T-helper 1 cell treated with Interleukin-12 subunit alpha and Interleukin-12 subunit beta and Interleukin-4 antibody, amounts not matched to agents 30 μg/mL and 1 μg/mL, for 36 hours (primary cell): ENCODE data around the gene MCHR1.
A peak's percentile ranks its signal among the peaks of the same experiment; 100 is the strongest.
"Not testable (repeated sequence)": the region's sequence is repeated elsewhere in the genome, so short reads cannot be mapped to it uniquely, and the experiment has no call there.

Experiments used
- H3K27ac Mint-ChIP-seq: one replicate; pipeline ENCODE4 v1.8.0; 2021; ENCODE audit warnings: mild to moderate bottlenecking, mixed read lengths
- H3K27me3 Mint-ChIP-seq: one replicate; pipeline ENCODE4 v1.8.0; 2021; ENCODE audit warnings: low read depth, mixed read lengths
- H3K36me3 Mint-ChIP-seq: one replicate; pipeline ENCODE4 v1.8.0; 2021; ENCODE audit warnings: low read depth, mixed read lengths
- H3K4me1 Mint-ChIP-seq: one replicate; pipeline ENCODE4 v1.8.0; 2021; ENCODE audit warnings: low read depth, mixed read lengths
- H3K4me3 Mint-ChIP-seq: one replicate; pipeline ENCODE4 v1.8.0; 2021; ENCODE audit warnings: mild to moderate bottlenecking, moderate library complexity, mixed read lengths
- H3K9me3 Mint-ChIP-seq: one replicate; pipeline ENCODE4 v1.8.0; 2021; ENCODE audit warnings: mixed read lengths

Gene MCHR1

DNA sequence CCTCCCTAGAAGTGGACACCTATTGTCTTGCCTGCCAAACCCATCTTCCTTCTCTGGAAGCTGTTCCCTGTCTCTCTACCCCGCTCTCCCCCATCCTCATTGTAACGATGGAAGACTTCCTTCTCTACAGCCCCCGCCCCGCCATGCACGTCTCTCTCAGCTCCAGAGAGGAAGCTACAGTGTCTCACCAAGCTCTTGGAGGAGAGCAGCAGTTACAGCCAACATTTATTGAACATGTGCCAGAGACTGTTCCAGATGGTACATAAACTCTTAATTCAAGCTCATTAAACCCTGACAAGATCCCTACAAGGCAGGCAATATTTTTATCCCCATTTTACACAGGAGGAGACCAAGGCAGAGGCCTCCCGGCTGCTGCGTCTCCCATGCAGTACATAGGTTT lies 15.1 kb downstream of the MCHR1 start:
- Mint-ChIP-seq H3K36me3 (no peaks in the 10 kb centered on the region), H3K27me3 (peaks cover 11% of the 10 kb centered on the region), H3K4me1 (peaks cover 2% of the 10 kb centered on the region), H3K27ac (no peak overlapping the region), H3K9me3 (no peaks in the 10 kb centered on the region), H3K4me3 (no peak overlapping the region)

DNA sequence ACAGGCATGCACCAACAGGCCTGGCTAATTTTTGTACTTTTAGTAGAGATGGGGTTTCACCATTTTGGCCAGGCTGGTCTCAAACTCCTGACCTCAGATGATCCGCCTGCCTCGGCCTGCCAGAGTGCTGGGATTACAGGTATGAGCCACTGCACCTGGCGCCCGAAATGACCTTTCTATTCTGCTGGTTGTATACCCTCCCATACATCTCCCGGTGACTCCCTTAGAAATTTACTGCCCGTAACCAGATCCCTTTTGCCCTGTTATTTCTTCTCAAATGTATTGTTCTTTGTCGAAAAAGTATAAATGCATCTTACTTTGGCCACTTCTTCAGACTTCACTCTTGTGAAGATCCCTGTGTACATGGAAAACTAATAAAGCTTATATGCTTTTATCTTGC lies 22.0 kb downstream of the MCHR1 start:
- peaks cover 8% of the 10 kb centered on the region for H3K27me3 Mint-ChIP-seq
- H3K36me3 Mint-ChIP-seq, result no peaks in the 10 kb centered on the region
- no peak overlapping the region for H3K4me3 Mint-ChIP-seq
- H3K4me1 Mint-ChIP-seq, result peaks cover 1% of the 10 kb centered on the region
- H3K27ac Mint-ChIP-seq, result no peak overlapping the region
- no peaks in the 10 kb centered on the region for H3K9me3 Mint-ChIP-seq

DNA sequence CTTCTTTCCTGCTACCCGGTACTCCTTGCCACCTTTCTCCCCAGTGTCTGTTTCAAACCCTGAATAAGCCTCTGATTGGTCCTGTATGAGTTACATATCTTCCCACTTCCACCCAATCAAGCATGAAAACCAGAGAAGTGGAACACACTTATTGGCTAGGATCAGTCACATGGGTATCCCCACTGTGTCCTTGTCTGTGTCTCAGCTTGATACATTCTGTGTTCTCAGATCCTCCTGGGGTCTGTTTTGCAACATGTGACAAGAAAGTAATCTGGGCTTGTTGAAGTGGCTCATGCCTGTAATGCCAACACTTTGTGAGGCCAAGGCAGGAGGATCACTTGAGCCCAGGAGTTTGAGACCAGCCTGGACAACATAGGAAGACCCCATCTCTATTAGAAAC lies 23.9 kb downstream of the MCHR1 start:
- Mint-ChIP-seq H3K4me3 (no peak overlapping the region), H3K4me1 (peaks cover 1% of the 10 kb centered on the region), H3K9me3 (no peaks in the 10 kb centered on the region), H3K27ac (no peak overlapping the region), H3K27me3 (peaks cover 1% of the 10 kb centered on the region), H3K36me3 (no peaks in the 10 kb centered on the region)

DNA sequence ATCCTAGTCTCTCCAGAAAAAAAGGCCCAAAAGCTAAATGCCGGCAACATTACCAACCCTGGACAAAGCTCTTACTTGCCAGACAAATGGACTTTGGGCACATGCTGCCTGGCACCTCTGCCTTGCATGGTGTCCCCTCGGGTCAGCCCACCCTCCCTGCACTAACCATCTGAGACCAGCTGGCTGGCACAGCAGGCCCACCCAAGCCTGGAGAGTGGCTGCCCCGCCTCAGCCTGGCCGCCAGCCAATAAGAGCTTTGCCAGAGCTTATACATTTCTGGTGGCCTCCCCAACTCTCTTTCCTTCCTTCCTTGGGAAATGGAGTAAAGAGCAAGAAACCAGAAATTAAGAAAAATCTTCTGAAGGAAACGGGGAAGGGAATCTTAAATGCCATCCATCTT lies 24.5 kb downstream of the MCHR1 start:
- H3K27ac Mint-ChIP-seq, result no peak overlapping the region
- no peaks in the 10 kb centered on the region for H3K27me3 Mint-ChIP-seq
- H3K36me3 Mint-ChIP-seq, result no peaks in the 10 kb centered on the region
- H3K4me1 Mint-ChIP-seq, result peaks cover 1% of the 10 kb centered on the region
- H3K9me3 Mint-ChIP-seq, result no peaks in the 10 kb centered on the region
- no peak overlapping the region for H3K4me3 Mint-ChIP-seq

DNA sequence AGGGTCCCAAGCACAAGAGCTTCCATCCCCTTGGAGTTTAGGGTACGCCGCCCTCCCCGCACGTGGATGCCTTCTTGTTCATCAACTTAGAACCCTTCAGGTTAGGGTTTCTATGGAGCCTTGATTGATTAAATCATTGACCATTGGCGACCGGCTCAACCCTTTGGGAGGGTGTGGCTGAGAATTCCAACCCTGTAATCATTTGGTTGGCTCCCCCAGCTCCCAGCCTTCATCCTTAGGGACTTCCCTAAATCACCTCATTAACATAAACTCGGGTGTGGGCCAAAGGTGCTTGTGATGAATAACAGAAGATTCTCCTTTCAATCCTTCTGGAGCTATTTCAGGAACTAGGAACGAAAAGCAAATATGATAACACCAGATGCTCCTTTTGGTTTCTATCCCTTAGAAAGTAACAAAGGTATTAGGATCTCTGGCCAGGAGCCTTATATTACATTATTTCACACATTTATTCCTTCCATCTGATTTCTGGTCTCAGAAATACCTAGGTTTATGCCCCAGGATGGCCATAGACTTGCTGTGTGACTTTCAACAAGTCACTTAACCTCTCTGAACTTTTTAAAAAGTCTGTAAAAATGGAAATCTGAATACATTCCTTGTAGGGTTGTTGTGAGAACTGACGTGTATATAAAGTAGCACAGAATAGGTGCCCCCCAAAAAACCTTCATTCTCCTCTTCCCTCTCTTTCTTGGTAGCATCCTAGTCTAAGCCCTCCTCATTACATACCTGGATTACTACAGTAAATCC lies 26.8 kb downstream of the MCHR1 start:
- peaks cover 5% of the 10 kb centered on the region for H3K4me1 Mint-ChIP-seq
- H3K4me3 Mint-ChIP-seq, result no peak overlapping the region
- no peaks in the 10 kb centered on the region for H3K27me3 Mint-ChIP-seq
- H3K27ac Mint-ChIP-seq, result no peak overlapping the region
- no peaks in the 10 kb centered on the region for H3K9me3 Mint-ChIP-seq
- no peaks in the 10 kb centered on the region for H3K36me3 Mint-ChIP-seq

DNA sequence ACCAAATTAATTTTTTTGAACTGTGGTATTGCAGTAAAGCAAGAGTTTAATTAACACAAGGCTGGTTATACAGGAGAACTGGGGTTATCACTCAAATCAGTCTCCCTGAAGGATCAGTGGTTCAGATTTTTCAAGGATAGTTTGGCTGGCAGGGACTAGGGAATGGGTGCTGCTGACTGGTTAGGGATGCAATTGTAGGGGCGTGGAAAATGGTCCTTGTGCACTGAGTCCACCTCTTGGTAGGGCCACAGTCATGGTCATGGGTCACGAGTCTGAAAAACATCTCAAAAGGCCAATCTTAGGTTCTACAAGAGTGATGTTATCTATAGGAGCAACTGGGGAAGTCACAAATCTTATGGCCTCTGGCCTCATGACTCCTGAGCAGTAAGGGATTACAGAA lies 27.9 kb downstream of the MCHR1 start:
- peaks cover 8% of the 10 kb centered on the region for H3K4me1 Mint-ChIP-seq
- peaks cover 4% of the 10 kb centered on the region for H3K27me3 Mint-ChIP-seq
- H3K27ac Mint-ChIP-seq, result no peak overlapping the region
- no peaks in the 10 kb centered on the region for H3K9me3 Mint-ChIP-seq
- no peaks in the 10 kb centered on the region for H3K36me3 Mint-ChIP-seq
- no peak overlapping the region for H3K4me3 Mint-ChIP-seq

DNA sequence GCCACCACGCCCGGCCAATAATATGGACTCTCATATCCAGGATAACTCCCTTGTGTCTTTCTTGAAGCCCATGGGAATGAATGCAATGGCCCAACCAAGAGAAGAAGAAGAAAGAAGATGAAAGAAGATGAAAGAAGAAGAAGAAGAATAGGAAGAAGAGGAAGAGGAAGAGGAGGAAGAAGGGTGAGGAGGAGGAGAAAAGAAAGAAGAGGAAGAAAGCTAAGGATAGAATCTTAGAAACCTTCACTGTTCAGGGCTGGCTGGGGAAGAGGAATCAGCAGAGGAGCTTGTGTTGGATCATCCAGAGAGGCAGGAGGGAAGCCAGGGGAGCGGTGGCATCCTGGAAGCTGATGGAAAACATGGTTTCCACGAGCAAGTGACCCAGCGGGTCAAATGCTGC lies 28.9 kb downstream of the MCHR1 start:
- Mint-ChIP-seq H3K27ac (no peak overlapping the region), H3K4me1 (peaks cover 8% of the 10 kb centered on the region), H3K36me3 (no peaks in the 10 kb centered on the region), H3K4me3 (no peak overlapping the region), H3K27me3 (peaks cover 4% of the 10 kb centered on the region), H3K9me3 (no peaks in the 10 kb centered on the region)

DNA sequence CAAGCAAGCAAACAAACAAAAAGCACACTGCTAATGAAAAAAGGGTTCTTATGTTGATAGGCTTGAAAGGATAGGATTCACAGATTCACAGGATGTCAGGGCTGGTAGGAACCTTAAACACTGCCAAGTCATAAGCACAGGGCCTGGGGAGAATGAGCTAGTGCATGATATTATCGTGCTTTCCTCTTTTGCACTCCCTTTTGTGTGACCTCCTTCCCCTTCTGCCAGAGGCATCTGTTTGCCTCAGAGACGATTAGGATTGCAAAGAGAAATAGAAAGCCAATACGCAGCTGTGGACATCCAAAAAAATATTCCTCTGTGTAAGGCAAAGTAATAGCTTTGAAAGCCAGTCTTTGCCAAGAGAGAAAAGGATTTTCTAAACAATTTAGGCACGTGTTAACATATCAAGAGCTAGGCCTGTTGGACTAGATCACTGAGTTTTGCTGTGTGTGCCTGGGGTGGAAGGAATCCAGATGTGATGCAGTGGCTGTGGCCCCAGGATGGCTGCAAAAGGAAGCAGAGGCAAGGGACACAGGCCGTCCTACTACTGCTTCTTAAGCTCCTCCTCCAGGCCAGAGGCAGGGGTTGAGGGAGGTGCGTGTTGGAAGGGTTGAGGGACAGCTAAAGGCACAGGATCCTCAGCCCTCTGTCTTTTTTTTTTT lies 30.6 kb downstream of the MCHR1 start:
- H3K4me1 Mint-ChIP-seq, result peaks cover 8% of the 10 kb centered on the region
- H3K27me3 Mint-ChIP-seq, result peaks cover 9% of the 10 kb centered on the region
- no peaks in the 10 kb centered on the region for H3K9me3 Mint-ChIP-seq
- H3K36me3 Mint-ChIP-seq, result no peaks in the 10 kb centered on the region
- H3K27ac Mint-ChIP-seq, result no peak overlapping the region
- H3K4me3 Mint-ChIP-seq, result peak overlapping the region; percentile 11

DNA sequence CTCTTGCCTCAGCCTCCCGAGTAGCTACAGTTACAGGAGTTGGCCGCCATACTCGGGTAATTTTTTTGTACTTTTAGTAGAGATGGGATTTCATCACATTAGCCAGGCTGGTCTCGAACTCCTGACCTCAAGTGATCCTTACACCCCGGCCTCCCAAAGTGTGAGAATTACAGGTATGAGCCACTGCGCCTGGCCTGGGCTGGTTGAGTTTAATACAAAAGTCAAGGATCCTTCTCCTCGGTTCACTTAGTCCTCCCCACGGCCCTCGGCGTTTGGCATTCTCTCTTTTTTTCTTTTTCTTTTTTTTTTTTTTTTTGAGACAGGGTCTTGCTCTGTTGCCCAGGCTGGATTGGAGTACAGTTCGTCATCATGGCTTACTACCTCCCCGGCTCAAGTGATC lies 33.0 kb downstream of the MCHR1 start:
- H3K4me3 Mint-ChIP-seq, result no peak overlapping the region
- H3K36me3 Mint-ChIP-seq, result no peaks in the 10 kb centered on the region
- H3K4me1 Mint-ChIP-seq, result peaks cover 8% of the 10 kb centered on the region
- no peaks in the 10 kb centered on the region for H3K9me3 Mint-ChIP-seq
- no peak overlapping the region for H3K27ac Mint-ChIP-seq
- H3K27me3 Mint-ChIP-seq, result peaks cover 12% of the 10 kb centered on the region

DNA sequence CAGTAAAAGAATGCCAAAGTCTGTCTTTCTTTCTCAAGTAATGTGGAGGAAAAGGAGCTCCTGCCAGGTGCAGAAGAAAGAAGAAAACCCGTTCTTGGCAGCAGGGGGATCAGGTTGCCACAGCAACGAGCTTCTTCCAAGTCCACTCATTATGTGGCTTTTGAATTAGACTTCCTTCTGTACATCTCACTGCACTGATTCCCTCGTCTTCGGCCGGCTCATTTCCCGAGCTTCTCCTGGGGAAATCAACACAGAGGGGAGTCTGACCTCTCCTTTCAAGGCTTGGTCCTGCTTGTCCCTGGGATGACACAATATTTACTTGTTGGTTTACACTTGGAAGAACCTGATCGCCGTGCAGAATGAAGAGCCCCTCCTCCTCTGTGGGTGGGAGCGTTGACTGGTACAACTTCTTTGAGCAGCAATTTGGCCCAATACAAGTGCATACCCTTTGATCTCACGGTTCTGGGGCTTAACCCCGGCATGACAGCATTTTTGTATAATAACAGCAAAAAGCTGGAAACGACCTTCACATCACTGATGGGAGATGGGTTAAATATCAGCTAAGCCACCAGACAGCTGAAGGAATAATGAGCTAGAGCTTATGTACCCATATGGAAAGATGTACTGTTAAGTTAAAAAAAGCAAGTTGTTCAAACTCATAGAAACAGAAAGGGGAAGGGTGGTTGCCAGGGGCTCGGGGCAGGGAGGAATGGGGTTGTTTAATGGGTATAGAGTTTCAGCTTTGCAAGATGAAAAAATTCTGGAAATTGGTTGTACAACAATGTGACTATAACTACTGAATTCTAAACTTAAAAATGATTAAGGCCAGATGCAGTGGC lies 35.4 kb downstream of the MCHR1 start:
- H3K4me3 Mint-ChIP-seq, result no peak overlapping the region
- H3K27me3 Mint-ChIP-seq, result peaks cover 12% of the 10 kb centered on the region
- no peaks in the 10 kb centered on the region for H3K36me3 Mint-ChIP-seq
- H3K4me1 Mint-ChIP-seq, result peaks cover 10% of the 10 kb centered on the region
- H3K9me3 Mint-ChIP-seq, result no peaks in the 10 kb centered on the region
- no peak overlapping the region for H3K27ac Mint-ChIP-seq

DNA sequence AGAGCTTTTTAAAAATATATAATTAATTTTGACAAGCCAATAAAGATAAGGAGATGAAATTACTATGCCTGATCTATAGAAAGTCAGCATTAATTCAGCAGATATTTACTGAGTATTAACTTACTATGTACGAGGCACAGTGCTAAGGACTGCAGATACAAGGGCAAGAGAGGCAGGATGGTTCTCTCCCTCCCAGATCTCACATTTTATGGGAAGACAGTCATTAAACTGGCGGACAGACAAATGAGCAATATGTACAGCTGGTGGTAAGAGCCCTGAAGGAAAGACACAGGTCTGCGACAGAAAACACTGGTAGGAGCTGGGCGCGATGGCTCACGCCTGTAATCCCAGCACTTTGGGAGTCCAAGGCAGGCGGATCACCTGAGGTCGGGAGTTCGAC lies 36.8 kb downstream of the MCHR1 start:
- Mint-ChIP-seq H3K27ac (no peak overlapping the region), H3K36me3 (no peaks in the 10 kb centered on the region), H3K9me3 (no peaks in the 10 kb centered on the region), H3K4me3 (no peak overlapping the region), H3K4me1 (peaks cover 9% of the 10 kb centered on the region), H3K27me3 (peaks cover 12% of the 10 kb centered on the region)

DNA sequence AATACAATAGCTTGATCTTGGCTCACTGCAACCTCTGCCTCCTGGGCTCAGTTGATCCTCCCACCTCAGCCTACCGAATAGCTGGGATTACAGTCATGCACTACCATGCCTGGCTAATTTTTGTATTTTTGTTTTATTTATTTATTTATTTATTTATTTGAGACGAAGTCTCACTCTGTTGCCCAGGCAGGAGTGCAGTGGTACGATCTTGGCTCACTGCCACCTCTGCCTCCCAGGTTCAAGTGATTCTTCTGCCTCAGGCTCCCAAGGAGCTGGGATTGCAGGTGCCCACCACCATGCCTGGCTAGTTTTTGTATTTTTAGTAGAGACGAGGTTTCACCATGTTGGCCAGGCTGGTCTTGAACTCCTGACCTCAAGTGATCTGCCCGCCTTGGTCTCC lies 38.4 kb downstream of the MCHR1 start:
- not testable (repeated sequence) for H3K27me3 Mint-ChIP-seq, H3K36me3 Mint-ChIP-seq, H3K4me3 Mint-ChIP-seq, H3K9me3 Mint-ChIP-seq, H3K4me1 Mint-ChIP-seq, H3K27ac Mint-ChIP-seq

DNA sequence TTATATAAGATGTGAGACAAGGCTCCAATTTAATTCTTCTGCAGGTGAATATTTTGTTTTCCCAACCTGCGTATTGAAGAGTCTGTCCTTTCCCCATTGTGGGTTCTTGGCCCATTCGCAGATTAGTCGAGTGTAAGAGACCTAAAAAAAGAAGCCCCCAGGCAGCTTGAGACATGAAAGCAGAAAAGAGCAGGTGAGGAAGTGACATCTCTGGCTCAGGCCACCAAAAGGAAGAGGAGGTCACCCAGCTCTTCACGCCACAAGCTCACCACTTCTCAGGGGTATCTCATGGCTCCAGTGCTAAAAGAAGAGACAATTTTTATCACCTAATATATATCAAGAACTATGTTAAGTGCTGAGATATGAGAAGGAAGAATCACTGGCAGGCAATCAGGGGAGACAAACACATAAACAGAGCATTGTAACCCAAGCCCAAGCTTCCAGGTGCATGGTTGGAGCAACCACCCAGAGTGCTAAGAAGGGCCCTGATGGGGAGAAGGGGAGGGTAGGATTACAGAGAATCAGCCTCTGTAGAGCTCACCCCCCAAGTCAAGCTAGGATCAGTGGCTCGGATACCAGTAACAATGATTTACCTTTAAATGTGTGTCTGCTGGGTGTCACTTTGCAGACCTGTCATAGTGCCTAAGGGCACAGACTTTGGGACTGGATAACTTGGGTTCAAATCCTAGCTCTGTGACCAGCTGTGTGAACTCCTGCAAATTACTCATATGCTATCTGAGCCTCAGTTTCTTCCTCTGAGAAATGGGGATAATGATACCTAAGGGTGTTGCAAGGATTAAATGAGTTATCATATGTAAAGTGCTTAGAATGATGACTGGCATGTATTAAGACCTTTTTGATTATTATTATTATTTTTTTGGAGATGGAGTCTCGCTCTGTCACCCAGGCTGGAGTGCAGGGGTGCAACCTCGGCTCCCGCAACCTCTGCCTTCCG lies 39.2 kb downstream of the MCHR1 start:
- no peaks in the 10 kb centered on the region for H3K36me3 Mint-ChIP-seq
- H3K9me3 Mint-ChIP-seq, result no peaks in the 10 kb centered on the region
- H3K4me1 Mint-ChIP-seq, result peaks cover 7% of the 10 kb centered on the region
- peaks cover 8% of the 10 kb centered on the region for H3K27me3 Mint-ChIP-seq
- H3K4me3 Mint-ChIP-seq, result no peak overlapping the region
- no peak overlapping the region for H3K27ac Mint-ChIP-seq

DNA sequence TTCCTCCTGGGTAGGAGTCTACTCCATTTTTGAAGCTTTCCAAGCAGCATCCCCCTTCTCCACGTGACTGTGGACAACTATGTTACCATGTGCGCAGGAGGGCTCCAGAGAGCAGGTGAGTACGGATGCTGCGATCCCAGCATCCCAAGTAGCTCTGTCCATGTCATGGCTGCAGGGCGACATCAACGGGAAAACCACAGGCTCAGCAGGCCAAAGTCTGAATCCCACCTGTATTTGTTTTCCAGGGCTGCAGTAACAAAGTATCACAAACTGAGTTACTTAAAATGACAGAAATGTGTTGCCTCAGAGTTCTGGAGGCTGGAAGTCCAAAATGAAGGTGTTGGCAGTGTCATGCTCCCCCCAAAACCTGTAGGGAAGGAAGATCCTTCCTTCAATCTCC lies 40.3 kb downstream of the MCHR1 start:
- H3K4me3 Mint-ChIP-seq, result no peak overlapping the region
- H3K4me1 Mint-ChIP-seq, result peaks cover 7% of the 10 kb centered on the region
- H3K36me3 Mint-ChIP-seq, result no peaks in the 10 kb centered on the region
- H3K27me3 Mint-ChIP-seq, result peaks cover 6% of the 10 kb centered on the region
- H3K9me3 Mint-ChIP-seq, result no peaks in the 10 kb centered on the region
- H3K27ac Mint-ChIP-seq, result no peak overlapping the region
